HFFc6 (cell line): Measurements from ENCODE around the gene FRMD1. TPM values are rescaled to one million over a fixed set of nuclear protein-coding genes. Genes with fewer than 3 reads are reported as not detected.

Source experiments
- DNase-seq: peaks from one replicate; pipeline ENCODE4 v3.0.0-alpha.2; 2018
- H3K27ac Mint-ChIP-seq: 2 replicates; pipeline ENCODE4 v1.8.0; 2020; ENCODE audit warnings: mild to moderate bottlenecking, mixed read lengths
- H3K27me3 Mint-ChIP-seq: 2 replicates; pipeline ENCODE4 v1.8.0; 2021; ENCODE audit warnings: mild to moderate bottlenecking, moderate library complexity, mixed read lengths; ENCODE audit not compliant: insufficient read depth
- H3K36me3 Mint-ChIP-seq: 2 replicates; pipeline ENCODE4 v1.8.0; 2021; ENCODE audit warnings: low read depth, mixed read lengths
- H3K4me1 Mint-ChIP-seq: 2 replicates; pipeline ENCODE4 v1.8.0; 2020; ENCODE audit warnings: low read depth, mixed read lengths
- H3K4me3 Mint-ChIP-seq: 2 replicates; pipeline ENCODE4 v1.8.0; 2020; ENCODE audit warnings: mild to moderate bottlenecking, moderate library complexity, mixed read lengths
- H3K9me3 Mint-ChIP-seq: 2 replicates; pipeline ENCODE4 v1.8.0; 2020; ENCODE audit warnings: mild to moderate bottlenecking, mixed read lengths
- total RNA-seq, 6 experiments: library from RNA; stranded (reverse); fragmentation: NEBNext Ultra II Directional; extraction: Animal tissue kit (Norgen Biotek cat#: 25700); gene quantifications; 2 replicates in 1 of 6; 3 replicates in 5 of 6; pipeline ENCODE4 v1.2.3, GENCODE V29; 2021
- TF ChIP-seq, protein P1 (sequence below): fragments of 200-600 bp; sonication (generic); IDR thresholded peaks from 2 replicates; pipeline ENCODE4 v1.5.0; 2021; ENCODE audit warnings: antibody characterized with exemption, mild to moderate bottlenecking

FRMD1 gene
- total RNA-seq, 6 experiments from 2014 or later, result not detected

DNA sequence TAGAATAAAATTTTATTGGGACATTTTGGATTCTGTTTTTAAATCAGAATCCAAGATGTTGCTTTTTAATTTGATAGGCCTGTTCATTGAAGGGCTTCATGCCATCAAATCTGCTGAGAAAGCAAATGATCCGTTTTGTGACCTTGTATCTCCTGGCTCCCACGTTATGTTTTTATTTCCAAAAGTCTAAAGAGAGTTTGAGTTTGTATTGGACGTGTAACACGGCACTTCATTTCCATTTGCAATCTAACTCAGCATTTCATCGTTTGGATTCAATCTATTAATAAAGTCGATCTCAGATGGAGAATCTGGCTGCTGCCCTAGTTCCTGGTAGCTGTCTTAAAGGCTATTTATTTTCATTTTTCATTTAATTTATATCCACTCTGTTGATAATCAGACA lies 64.6 kb downstream of the FRMD1 start:
- Mint-ChIP-seq H3K4me1 (peaks cover 8% of the 10 kb centered on the region), H3K9me3 (peaks cover 62% of the 10 kb centered on the region), H3K27ac (no peak overlapping the region), H3K27me3 (peaks cover 51% of the 10 kb centered on the region), H3K4me3 (no peak overlapping the region), H3K36me3 (peaks cover 54% of the 10 kb centered on the region)
- TF ChIP-seq, protein P1, sequence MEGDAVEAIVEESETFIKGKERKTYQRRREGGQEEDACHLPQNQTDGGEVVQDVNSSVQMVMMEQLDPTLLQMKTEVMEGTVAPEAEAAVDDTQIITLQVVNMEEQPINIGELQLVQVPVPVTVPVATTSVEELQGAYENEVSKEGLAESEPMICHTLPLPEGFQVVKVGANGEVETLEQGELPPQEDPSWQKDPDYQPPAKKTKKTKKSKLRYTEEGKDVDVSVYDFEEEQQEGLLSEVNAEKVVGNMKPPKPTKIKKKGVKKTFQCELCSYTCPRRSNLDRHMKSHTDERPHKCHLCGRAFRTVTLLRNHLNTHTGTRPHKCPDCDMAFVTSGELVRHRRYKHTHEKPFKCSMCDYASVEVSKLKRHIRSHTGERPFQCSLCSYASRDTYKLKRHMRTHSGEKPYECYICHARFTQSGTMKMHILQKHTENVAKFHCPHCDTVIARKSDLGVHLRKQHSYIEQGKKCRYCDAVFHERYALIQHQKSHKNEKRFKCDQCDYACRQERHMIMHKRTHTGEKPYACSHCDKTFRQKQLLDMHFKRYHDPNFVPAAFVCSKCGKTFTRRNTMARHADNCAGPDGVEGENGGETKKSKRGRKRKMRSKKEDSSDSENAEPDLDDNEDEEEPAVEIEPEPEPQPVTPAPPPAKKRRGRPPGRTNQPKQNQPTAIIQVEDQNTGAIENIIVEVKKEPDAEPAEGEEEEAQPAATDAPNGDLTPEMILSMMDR, result no peak
- no peak for DNase-seq

DNA sequence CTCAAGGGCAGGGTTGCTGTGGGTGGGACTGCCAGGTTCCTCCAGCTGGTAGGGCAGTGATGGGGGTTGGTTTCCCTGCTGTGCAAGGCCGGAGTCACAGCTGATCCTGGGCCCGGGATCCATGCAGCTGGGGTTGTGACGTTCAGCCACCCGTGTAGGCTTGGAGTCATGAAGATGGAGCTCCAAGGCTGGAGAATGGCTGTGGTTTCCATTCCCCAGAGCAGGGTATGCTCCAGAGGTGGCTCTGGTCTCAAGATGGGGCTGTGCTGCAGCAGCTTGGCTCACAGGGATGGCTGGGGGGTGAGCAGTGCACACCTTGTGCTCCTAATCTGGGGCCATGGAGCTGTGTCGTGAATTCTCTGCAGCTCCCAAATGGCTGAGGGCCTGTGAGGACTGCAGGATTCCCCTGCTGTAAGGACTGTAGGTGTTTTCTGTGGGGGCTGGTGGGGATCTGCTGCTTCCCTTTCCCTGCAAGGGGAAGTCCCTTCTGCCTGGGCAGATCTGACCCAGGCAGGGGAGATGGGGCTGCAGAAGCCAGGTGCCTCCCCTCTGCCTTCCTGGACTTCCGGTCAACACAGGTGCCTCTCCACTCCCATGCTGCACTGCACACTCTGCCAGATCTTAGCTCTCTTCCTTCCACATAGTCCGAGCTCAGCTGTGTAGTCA lies 65.6 kb downstream of the FRMD1 start:
- H3K36me3 Mint-ChIP-seq, result peaks cover 54% of the 10 kb centered on the region
- H3K27ac Mint-ChIP-seq, result no peak overlapping the region
- DNase-seq, result no peak
- peaks cover 46% of the 10 kb centered on the region for H3K27me3 Mint-ChIP-seq
- peaks cover 10% of the 10 kb centered on the region for H3K4me1 Mint-ChIP-seq
- H3K4me3 Mint-ChIP-seq, result no peak overlapping the region
- H3K9me3 Mint-ChIP-seq, result peaks cover 70% of the 10 kb centered on the region
- TF ChIP-seq, protein P1, result no peak

DNA sequence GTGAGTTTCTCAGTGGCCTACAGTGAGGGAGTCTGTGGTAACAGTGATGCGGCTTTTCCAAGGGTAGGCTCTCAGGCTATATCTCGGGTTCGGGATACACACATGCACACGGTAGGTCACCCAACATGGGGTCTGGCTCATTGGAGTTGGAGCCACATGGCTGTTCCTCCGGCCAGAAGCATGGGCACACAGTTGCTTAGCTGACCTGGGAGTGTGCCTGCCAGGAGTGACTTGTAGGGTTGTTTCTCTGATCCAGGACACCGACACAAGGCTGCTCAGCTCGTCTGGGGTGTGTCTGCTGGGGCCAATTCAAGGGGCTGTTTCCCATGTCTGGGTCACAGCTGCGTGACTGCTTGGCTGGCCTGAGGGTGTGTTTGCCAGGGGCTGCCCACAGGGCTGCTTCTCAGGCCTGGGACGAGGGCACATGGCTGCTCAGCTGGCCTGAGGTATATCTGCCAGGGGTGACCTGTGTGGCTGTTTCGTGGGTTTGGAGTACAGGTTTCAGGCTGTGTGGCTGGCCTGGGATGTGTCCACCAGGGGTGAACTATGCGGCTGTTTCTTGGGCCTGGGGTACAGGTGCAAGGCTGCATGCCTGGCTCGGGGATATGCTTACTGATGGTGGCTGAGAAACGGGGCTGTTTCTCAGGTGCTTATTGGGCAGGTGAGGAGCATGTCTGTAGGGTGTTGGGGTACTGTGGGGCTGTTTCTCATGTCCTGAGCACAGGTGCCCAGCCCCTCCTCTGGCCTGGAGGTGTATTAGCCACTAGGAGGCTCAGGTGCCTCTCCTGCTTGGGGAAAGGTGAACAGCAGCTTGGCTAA lies 66.4 kb downstream of the FRMD1 start:
- H3K27ac Mint-ChIP-seq, result no peak overlapping the region
- DNase-seq, result no peak
- H3K4me3 Mint-ChIP-seq, result no peak overlapping the region
- peaks cover 54% of the 10 kb centered on the region for H3K36me3 Mint-ChIP-seq
- TF ChIP-seq, protein P1, result no peak
- H3K9me3 Mint-ChIP-seq, result peaks cover 73% of the 10 kb centered on the region
- peaks cover 41% of the 10 kb centered on the region for H3K27me3 Mint-ChIP-seq
- H3K4me1 Mint-ChIP-seq, result peaks cover 16% of the 10 kb centered on the region

DNA sequence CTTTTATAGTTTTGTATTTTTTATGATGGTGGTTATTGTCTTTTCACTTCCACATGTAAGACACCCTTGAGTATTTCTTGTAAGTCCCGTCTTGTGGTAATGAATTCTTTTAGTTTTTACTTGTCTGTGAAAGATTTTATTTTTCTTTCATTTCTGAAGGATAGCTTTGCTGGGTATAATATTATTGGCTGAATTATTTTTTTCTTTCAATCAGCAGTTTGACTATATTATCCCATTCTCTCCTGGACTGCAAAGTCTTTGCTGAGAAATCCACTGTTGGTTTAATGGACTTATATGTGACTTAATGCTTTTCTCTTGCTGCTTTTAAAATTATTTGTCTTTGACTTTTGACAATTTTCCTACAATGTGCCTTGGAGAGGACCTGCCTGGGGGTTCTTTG lies 67.7 kb downstream of the FRMD1 start:
- Mint-ChIP-seq H3K36me3 (peaks cover 49% of the 10 kb centered on the region), H3K27ac (no peak overlapping the region), H3K27me3 (peaks cover 28% of the 10 kb centered on the region), H3K4me3 (no peak overlapping the region), H3K9me3 (peaks cover 66% of the 10 kb centered on the region), H3K4me1 (peaks cover 20% of the 10 kb centered on the region)
- no peak for DNase-seq
- TF ChIP-seq, protein P1, result no peak

DNA sequence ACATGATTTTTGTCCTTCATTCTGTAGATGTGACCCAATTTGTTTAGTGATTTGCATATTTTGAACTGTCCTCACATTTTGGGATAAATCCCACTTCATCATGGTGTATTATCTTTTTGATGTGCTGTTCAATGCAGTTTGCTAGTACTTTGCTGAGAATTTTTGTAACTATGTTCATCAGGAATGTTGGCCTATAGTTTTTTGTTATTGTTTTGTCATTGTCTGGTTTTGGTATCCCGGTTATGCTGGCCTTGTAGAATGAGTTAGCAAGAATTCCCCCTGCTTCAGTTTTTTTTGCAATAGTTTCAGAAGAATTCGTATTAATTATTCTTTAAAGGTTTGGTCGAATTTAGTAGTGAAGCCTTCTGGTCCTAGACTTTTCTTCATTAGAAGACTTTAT lies 69.7 kb downstream of the FRMD1 start:
- H3K4me1 Mint-ChIP-seq, result peaks cover 20% of the 10 kb centered on the region
- no peak overlapping the region for H3K27ac Mint-ChIP-seq
- peaks cover 35% of the 10 kb centered on the region for H3K36me3 Mint-ChIP-seq
- H3K9me3 Mint-ChIP-seq, result peaks cover 52% of the 10 kb centered on the region
- DNase-seq, result no peak
- TF ChIP-seq, protein P1, result no peak
- H3K27me3 Mint-ChIP-seq, result peaks cover 22% of the 10 kb centered on the region
- H3K4me3 Mint-ChIP-seq, result no peak overlapping the region
